Cerebellar nuclear complex (tissue), 1 donor: ENCODE results near the gene KCP.

ENCODE experiments used
- DNase-seq, 2 experiments: peaks; one replicate each; lab custom pipeline; 2025; lab: John Stamatoyannopoulos, UW

Gene KCP

GRCh38 chr7:128874140-128875031 lies 36.1 kb downstream of the KCP start:
- no peak for DNase-seq

GRCh38 chr7:128873234-128873633 lies 37.3 kb downstream of the KCP start:
- no peak for DNase-seq

DNA sequence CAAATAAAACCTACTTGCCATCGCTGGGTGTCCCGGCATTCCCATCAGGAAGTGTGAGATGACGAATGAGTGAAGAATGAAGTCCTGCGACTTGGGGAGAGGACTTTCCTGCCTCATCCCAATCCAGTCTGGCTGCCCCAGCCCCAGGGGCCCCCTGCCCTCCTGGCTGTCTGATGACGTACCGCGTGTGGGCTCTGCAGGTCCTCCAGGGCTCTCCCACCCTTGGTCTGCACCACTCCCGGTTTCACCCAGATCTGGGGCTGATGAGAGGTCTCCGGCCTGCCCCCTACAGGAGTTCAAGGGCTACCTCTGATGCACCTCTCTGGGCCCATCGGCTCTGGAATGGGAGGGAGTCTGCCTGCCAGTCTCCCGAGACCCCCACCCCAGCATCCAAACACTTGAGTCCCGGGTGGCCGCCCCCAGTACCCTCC lies 38.1 kb downstream of the KCP start:
- no peak for DNase-seq

DNA sequence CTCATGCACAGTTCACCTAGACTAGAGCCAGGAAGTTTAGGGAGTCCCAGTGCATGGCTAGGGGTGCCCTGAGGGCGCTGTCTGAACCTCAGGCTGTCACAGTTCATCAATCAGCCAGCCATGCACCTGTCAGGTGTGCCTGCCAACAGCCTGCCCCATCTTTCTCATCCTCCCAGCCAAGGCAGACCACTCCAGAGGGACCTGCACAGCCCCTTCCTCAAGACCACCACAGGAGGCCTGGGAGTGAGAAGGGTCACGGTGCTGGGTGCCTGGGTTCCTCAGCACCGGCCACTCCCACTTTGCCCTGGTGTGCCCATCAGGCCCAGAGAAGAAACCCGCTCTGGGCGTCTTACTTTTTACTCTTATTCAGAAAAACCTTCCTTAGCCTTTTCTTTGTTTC lies 39.5 kb downstream of the KCP start:
- no peak for DNase-seq

DNA sequence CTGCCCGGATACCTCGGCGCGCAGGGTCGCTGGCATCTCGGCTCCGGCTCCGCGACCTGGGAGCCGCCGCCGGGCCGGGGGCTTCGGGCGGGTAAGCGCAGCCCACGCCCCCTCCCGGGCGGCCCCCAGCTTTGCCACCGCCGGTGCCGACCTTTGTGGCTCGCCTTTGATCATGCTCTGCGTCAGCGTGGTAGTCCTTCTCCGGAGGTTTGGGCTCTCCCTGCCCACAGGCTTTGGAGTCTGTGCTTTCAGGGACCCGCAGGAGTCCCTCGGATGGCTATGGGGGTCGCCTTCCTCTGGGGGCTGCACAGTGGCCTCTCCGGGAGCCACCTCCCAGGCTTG lies 40.6 kb downstream of the KCP start:
- DNase-seq = no peak

DNA sequence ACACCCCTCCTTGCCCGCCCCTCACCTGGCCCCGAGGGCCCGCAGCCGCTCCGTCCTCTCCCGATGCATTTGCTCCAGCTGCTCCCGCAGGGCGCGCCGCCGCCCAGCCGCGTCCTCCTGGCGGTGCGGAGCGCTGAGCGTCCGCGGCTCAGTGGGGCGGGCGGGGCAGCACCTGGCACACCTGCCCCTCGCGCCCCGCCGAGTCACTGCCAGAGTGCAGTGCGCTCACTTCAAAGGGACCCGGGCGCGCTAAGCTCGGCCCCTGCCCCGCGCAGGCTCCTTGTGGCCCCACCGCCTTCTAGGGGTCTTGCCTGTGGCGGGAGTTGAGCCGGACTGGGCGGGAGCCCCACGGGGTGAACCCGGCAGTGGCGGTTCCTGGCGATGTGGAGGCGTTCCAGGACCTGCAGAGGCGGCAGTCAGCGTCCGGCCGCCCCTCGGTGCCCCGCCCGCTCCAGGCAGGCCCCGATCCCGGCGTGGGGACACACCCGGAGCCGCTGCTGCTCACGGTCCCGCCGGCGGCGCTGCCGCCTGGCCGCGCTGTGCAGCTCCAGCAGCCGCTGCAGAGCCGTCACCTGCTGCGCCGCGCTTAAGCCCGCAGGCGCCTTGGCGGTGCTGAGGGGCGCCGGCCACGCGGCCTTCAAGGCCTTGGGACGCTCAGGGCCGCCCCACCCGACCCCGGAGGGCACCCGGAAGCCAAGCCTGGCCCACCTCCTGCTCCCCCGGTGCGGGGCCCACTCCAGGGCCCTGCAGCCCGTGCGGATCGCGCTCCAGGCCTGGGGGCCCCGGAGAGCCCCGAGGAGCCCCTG lies 41.2 kb downstream of the KCP start:
- no peak for DNase-seq

GRCh38 chr7:128868624-128869137 lies 41.8 kb downstream of the KCP start:
- DNase-seq = no peak

GRCh38 chr7:128867842-128868623 lies 42.5 kb downstream of the KCP start:
- peak in 1 of 2 experiments; percentile 57 for DNase-seq

DNA sequence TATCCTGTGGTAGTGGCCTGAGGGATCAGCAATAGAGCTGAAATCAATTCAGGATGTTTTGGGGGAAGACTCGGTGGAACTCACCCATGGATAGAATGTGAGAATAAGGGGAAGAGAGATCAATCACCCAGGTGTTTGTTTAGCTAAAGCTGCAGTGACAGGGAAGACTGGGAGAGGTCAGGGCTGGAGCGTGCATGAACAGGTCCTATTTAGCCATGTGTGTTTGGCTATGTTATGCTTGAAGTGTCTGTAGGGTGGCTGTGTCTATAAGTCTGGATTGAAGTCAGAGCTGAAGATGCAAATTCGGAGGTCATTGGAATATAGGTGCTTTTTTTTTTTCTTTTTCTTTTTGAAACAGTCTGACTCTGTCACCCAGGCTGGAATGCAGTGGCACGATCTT lies 43.3 kb downstream of the KCP start:
- no peak for DNase-seq

GRCh38 chr7:128865996-128866877 lies 44.3 kb downstream of the KCP start:
- no peak for DNase-seq

- no peak for DNase-seq
Observed at GRCh38 chr7:128865303-128865702, 45.2 kb downstream of the KCP start.

GRCh38 chr7:128863433-128863989 lies 47.0 kb downstream of the KCP start:
- DNase-seq = peak in 1 of 2 experiments; percentile 20

DNA sequence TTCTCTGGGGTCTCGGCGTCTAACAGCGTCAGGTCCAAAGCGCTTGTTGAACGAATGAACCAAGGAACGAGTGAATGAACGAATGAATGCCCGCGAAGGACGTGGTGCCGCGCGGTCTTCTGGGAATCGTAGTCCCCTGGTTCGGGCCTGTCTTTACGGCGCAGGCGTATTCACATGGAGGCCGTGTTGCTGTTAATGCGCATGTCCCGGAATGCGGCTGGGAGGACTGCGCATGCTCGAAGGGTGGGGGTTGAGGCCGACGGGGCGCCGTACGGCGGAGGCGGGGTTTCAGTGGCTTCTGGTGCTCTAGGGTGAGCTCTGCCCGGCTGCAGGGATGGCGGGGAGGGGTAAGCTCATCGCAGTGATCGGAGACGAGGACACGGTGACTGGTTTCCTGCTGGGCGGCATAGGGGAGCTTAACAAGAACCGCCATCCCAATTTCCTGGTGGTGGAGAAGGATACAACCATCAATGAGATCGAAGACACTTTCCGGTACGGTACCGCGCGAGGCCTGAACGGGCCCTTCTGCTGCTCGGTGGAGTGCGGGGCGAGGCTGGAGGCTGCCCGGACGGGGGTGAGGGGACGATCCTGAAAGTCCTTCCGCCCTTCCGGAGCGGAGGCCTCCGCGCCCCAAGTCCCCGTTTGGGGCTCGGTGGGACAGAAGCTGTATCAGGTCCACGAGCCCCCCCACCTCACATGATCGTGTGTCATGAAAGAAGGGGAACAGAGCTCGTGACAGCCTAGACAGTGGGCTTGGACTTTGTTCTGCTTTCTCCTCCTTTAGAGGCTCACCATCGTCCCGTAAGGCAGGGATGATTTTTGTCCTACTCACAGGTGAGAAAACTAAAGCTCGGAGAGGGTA lies 47.7 kb downstream of the KCP start, which contains the start of gene ATP6V1F:
TSS of gene ATP6V1F (plus strand) at position 286 of the 862 bp plus-strand sequence. CDS start at position 335, 49 bp downstream.
- DNase-seq = peak; percentile 25 to 91

GRCh38 chr7:128861957-128862570 lies 48.4 kb downstream of the KCP start:
- DNase-seq = no peak

GRCh38 chr7:128860158-128861073 lies 50.1 kb downstream of the KCP start:
- no peak for DNase-seq

DNA sequence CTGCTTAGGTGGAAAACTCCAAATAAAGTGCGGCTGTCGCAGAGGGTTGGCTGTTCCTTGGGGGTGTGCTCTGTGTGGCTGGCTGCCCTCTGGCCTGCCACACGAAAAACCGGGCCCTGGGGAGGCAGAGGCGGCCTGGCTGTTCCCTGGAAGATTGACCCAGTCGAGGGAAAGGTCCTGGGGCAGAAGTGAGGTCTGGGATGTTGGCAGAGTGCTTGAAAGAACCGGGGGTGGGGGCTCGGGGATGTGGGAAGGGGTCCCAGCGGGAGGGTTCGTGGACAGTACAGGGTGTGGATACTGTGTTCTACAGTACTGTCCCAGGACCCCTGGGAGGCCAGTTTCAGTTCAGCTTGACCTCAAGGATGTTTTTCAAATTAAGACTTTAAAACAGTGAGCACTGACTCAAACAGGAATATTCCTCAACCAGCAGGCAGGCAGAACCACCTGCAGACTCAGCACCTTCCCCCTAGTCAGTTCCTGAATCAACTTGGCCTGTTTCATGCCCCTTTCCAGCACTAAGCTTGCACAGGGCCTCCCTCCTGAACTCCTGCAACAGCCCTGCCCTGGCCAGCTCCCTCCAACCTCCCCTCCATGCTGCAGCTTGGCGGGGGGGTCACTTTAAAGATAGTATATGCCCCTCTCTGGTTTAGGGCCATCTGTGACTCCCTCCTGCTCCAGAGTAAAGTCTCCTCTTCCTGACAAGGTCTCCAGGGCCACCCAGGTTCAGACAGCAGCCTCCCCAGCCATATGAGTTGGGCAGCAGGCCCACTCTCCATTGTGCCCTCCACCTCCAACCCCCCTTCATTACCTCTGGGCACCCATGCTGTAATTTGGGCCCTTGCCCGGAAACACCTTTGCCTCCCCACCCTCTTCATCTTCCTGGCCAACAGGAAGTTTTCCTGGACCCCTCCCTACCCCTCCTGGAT lies 51.0 kb downstream of the KCP start:
- DNase-seq = no peak
